IPS-18a (cell line): Measurements from ENCODE around the gene CGB5.
"Not testable (repeated sequence)": the region's sequence is repeated elsewhere in the genome, so short reads cannot be mapped to it uniquely, and the experiment has no call there.

Experiments
- H3K27ac ChIP-seq: one replicate; pipeline ENCODE4 v1.5.1; 2013; ENCODE audit warnings: low read length
- H3K27me3 ChIP-seq: one replicate; pipeline ENCODE4 v1.6.1; 2013; ENCODE audit warnings: mild to moderate bottlenecking, low read length; ENCODE audit not compliant: control insufficient read depth, insufficient read depth
- H3K36me3 ChIP-seq: one replicate; pipeline ENCODE4 v1.6.1; 2013; ENCODE audit warnings: low read depth, low read length; ENCODE audit not compliant: control insufficient read depth
- H3K4me1 ChIP-seq: one replicate; pipeline ENCODE4 v1.6.1; 2013; ENCODE audit warnings: low read depth, low read length; ENCODE audit not compliant: control insufficient read depth
- H3K4me3 ChIP-seq: one replicate; pipeline ENCODE4 v1.5.1; 2013; ENCODE audit warnings: low read length
- H3K9ac ChIP-seq: one replicate; pipeline ENCODE4 v1.6.1; 2013; ENCODE audit warnings: mild to moderate bottlenecking, low read length, moderate library complexity
- H3K9me3 ChIP-seq: one replicate; pipeline ENCODE4 v1.6.1; 2013; ENCODE audit warnings: low read depth, low read length; ENCODE audit not compliant: control insufficient read depth

CGB5 gene

GRCh38 chr19:49043548-49043947 lies at the start of gene CGB5:
Gene CGB5, plus strand, starts transcription at chr19:49043848. Its CDS starts 362 bp downstream, at chr19:49044210.
- H3K9me3 ChIP-seq, H3K4me3 ChIP-seq, H3K9ac ChIP-seq, H3K36me3 ChIP-seq, H3K4me1 ChIP-seq, H3K27ac ChIP-seq, H3K27me3 ChIP-seq: not testable (repeated sequence)

GRCh38 chr19:48994035-48994386 lies 49.6 kb upstream of the CGB5 start:
- Histone ChIP-seq H3K4me3 (peak overlapping the region; percentile 85), H3K9me3 (no peaks in the 10 kb centered on the region), H3K27ac (peak overlapping the region; percentile 46), H3K4me1 (no peaks in the 10 kb centered on the region), H3K9ac (peak overlapping the region; percentile 66), H3K27me3 (no peaks in the 10 kb centered on the region), H3K36me3 (no peaks in the 10 kb centered on the region)

- Histone ChIP-seq H3K36me3 (peaks cover 1% of the 10 kb centered on the region), H3K9ac (no peak overlapping the region), H3K27ac (no peak overlapping the region)
Measured at GRCh38 chr19:48997972-48998371, 45.7 kb upstream of the CGB5 start.

GRCh38 chr19:48999481-49000325 lies 43.9 kb upstream of the CGB5 start:
- Histone ChIP-seq H3K9me3 (no peaks in the 10 kb centered on the region), H3K27me3 (no peaks in the 10 kb centered on the region), H3K9ac (no peak overlapping the region), H3K27ac (no peak overlapping the region), H3K4me3 (no peak overlapping the region), H3K36me3 (peaks cover 14% of the 10 kb centered on the region), H3K4me1 (no peaks in the 10 kb centered on the region)

More at GRCh38 chr19:48997972-48998371, 45.7 kb upstream of the CGB5 start:
- Histone ChIP-seq H3K4me1 (no peaks in the 10 kb centered on the region), H3K27me3 (no peaks in the 10 kb centered on the region), H3K9me3 (no peaks in the 10 kb centered on the region), H3K4me3 (no peak overlapping the region)

- Histone ChIP-seq H3K4me1 (no peaks in the 10 kb centered on the region), H3K9ac (no peak overlapping the region), H3K36me3 (peaks cover 31% of the 10 kb centered on the region), H3K27me3 (no peaks in the 10 kb centered on the region), H3K4me3 (no peak overlapping the region), H3K9me3 (no peaks in the 10 kb centered on the region), H3K27ac (no peak overlapping the region)
Measured at GRCh38 chr19:49004133-49004532, 39.5 kb upstream of the CGB5 start.

GRCh38 chr19:49004964-49005614 lies 38.6 kb upstream of the CGB5 start:
- Histone ChIP-seq H3K27me3 (no peaks in the 10 kb centered on the region), H3K4me3 (no peak overlapping the region), H3K27ac (no peak overlapping the region), H3K9ac (no peak overlapping the region), H3K9me3 (no peaks in the 10 kb centered on the region), H3K36me3 (peaks cover 37% of the 10 kb centered on the region), H3K4me1 (no peaks in the 10 kb centered on the region)

GRCh38 chr19:49006905-49007304 lies 36.7 kb upstream of the CGB5 start:
- Histone ChIP-seq H3K27me3 (no peaks in the 10 kb centered on the region), H3K9me3 (no peaks in the 10 kb centered on the region), H3K36me3 (peaks cover 53% of the 10 kb centered on the region), H3K4me3 (no peak overlapping the region), H3K9ac (no peak overlapping the region), H3K4me1 (no peaks in the 10 kb centered on the region), H3K27ac (no peak overlapping the region)

GRCh38 chr19:49009828-49010227 lies 33.8 kb upstream of the CGB5 start:
- Histone ChIP-seq H3K9me3 (no peaks in the 10 kb centered on the region), H3K36me3 (peaks cover 39% of the 10 kb centered on the region), H3K4me3 (no peak overlapping the region), H3K27ac (no peak overlapping the region), H3K4me1 (no peaks in the 10 kb centered on the region), H3K9ac (no peak overlapping the region), H3K27me3 (no peaks in the 10 kb centered on the region)

- Histone ChIP-seq H3K27me3 (no peaks in the 10 kb centered on the region), H3K4me3 (no peak overlapping the region), H3K4me1 (no peaks in the 10 kb centered on the region), H3K9ac (no peak overlapping the region), H3K9me3 (no peaks in the 10 kb centered on the region), H3K36me3 (peaks cover 40% of the 10 kb centered on the region), H3K27ac (no peak overlapping the region)
Measured at GRCh38 chr19:49010453-49010852, 33.2 kb upstream of the CGB5 start.

- no peak overlapping the region for H3K9ac ChIP-seq
- no peaks in the 10 kb centered on the region for H3K27me3 ChIP-seq
- no peaks in the 10 kb centered on the region for H3K4me1 ChIP-seq
- H3K9me3 ChIP-seq = no peaks in the 10 kb centered on the region
- H3K36me3 ChIP-seq = peaks cover 43% of the 10 kb centered on the region
- H3K4me3 ChIP-seq = no peak overlapping the region
- no peak overlapping the region for H3K27ac ChIP-seq
Measured at GRCh38 chr19:49011194-49011593, 32.5 kb upstream of the CGB5 start.

GRCh38 chr19:49014123-49014869 lies 29.4 kb upstream of the CGB5 start:
- Histone ChIP-seq H3K9me3 (no peaks in the 10 kb centered on the region), H3K4me1 (no peaks in the 10 kb centered on the region), H3K27ac (no peak overlapping the region), H3K9ac (no peak overlapping the region), H3K4me3 (no peak overlapping the region), H3K36me3 (peaks cover 30% of the 10 kb centered on the region), H3K27me3 (peaks cover 19% of the 10 kb centered on the region)
